Left lobe of liver (tissue), 2 donors: ENCODE data around the gene MYH13. TPM values are rescaled to one million over a fixed set of nuclear protein-coding genes. Genes with fewer than 3 reads are reported as not detected.
A peak's percentile ranks its signal among the peaks of the same experiment; 100 is the strongest.
"Not testable (repeated sequence)": the region's sequence is repeated elsewhere in the genome, so short reads cannot be mapped to it uniquely, and the experiment has no call there.

Experiments
- ATAC-seq: fragments of 200-7000 bp; cut with Tn5 transposase; one replicate; pipeline ENCODE4 v1.9.1; 2020; ENCODE audit warnings: mild to moderate bottlenecking, moderate library complexity
- DNase-seq: peaks from one replicate; pipeline ENCODE4 v3.0.0-alpha.2; 2020; ENCODE audit warnings: low spot score
- total RNA-seq: library from RNA; stranded (reverse); gene quantifications from one replicate; pipeline ENCODE4 v1.2.1, GENCODE V29; 2021
- donor health status: DM: no; HTN: no; CAD: no; lungs with moderate emphysema.
- donor health status: DM: no; HTN: yes; CAD: no.

MYH13 gene
- total RNA-seq, 1 donor from 2014 or later, result not detected

GRCh38 chr17:10306585-10306984, 66.2 kb downstream of the MYH13 start:
- ATAC-seq (no peak), DNase-seq (no peak)

- DNase-seq, result no peak
- ATAC-seq, result no peak
Observed at GRCh38 chr17:10305398-10305797, 67.4 kb downstream of the MYH13 start.

GRCh38 chr17:10304758-10305300, 68.0 kb downstream of the MYH13 start:
- no peak for ATAC-seq

GRCh38 chr17:10297691-10298090, 75.1 kb downstream of the MYH13 start:
- DNase-seq (no peak), ATAC-seq (no peak)

More at GRCh38 chr17:10304758-10305300, 68.0 kb downstream of the MYH13 start:
- no peak for DNase-seq

- DNase-seq, result no peak
- peak; percentile 88 for ATAC-seq
Observed at GRCh38 chr17:10295728-10296343, 77.0 kb downstream of the MYH13 start.

GRCh38 chr17:10294180-10294579, 78.6 kb downstream of the MYH13 start:
- ATAC-seq, result no peak

GRCh38 chr17:10292057-10292937, 80.5 kb downstream of the MYH13 start:
- ATAC-seq (no peak), DNase-seq (no peak)

More at GRCh38 chr17:10294180-10294579, 78.6 kb downstream of the MYH13 start:
- DNase-seq, result no peak

GRCh38 chr17:10291576-10291975, 81.2 kb downstream of the MYH13 start:
- ATAC-seq, DNase-seq: not testable (repeated sequence)

- DNase-seq (no peak), ATAC-seq (no peak)
Observed at GRCh38 chr17:10290041-10290440, 82.8 kb downstream of the MYH13 start.

- ATAC-seq (no peak), DNase-seq (no peak)
Observed at GRCh38 chr17:10286324-10286723, 86.5 kb downstream of the MYH13 start.

GRCh38 chr17:10285896-10286295, 86.9 kb downstream of the MYH13 start:
- ATAC-seq (no peak), DNase-seq (no peak)

- no peak for ATAC-seq
- DNase-seq, result no peak
Observed at GRCh38 chr17:10280068-10280467, 92.7 kb downstream of the MYH13 start.

GRCh38 chr17:10278218-10278617, 94.6 kb downstream of the MYH13 start:
- no peak for ATAC-seq
- no peak for DNase-seq

GRCh38 chr17:10276436-10276835, 96.4 kb downstream of the MYH13 start:
- ATAC-seq, result no peak
- no peak for DNase-seq

- DNase-seq, result no peak
- no peak for ATAC-seq
Observed at GRCh38 chr17:10275418-10275817, 97.4 kb downstream of the MYH13 start.

- DNase-seq (no peak), ATAC-seq (no peak)
Observed at GRCh38 chr17:10271106-10271562, 101.7 kb downstream of the MYH13 start.

- DNase-seq, result no peak
- ATAC-seq, result no peak
Observed at GRCh38 chr17:10270258-10270657, 102.5 kb downstream of the MYH13 start.

- DNase-seq (no peak), ATAC-seq (no peak)
Observed at GRCh38 chr17:10268005-10268404, 104.8 kb downstream of the MYH13 start.

GRCh38 chr17:10266296-10266876, 106.4 kb downstream of the MYH13 start:
- no peak for ATAC-seq
- no peak for DNase-seq

GRCh38 chr17:10265100-10265810, 107.6 kb downstream of the MYH13 start:
- ATAC-seq, result no peak

GRCh38 chr17:10264051-10264450, 108.8 kb downstream of the MYH13 start:
- no peak for ATAC-seq

More at GRCh38 chr17:10265100-10265810, 107.6 kb downstream of the MYH13 start:
- no peak for DNase-seq

More at GRCh38 chr17:10264051-10264450, 108.8 kb downstream of the MYH13 start:
- no peak for DNase-seq
